Measurements from ENCODE around the gene DNAH10. TPM values are rescaled to one million over a fixed set of nuclear protein-coding genes. Genes with fewer than 3 reads are reported as not detected.

Gene DNAH10
- total and polyA plus RNA-seq, 2 of the 13 experiments (the other 11 are each of a cell fraction or from before 2014, with no cell fraction given) = 0.01 to 0.02 TPM

GRCh38 chr12:123903301-123904065 is 141.4 kb downstream of the DNAH10 start:
- Histone ChIP-seq H2AFZ (ENCODE audit: low read length) (no peak overlapping the region), H3K4me1 (ENCODE audit: insufficient read depth, low read length) (peaks cover 18% of the 10 kb centered on the region), H3K9me3 (ENCODE audit: low read length) (no peaks in the 10 kb centered on the region), H4K20me1 (ENCODE audit: insufficient read depth, low read length) (no peaks in the 10 kb centered on the region), H3K79me2 (ENCODE audit: insufficient read depth, low read length) (no peaks in the 10 kb centered on the region), H3K4me2 (ENCODE audit: low read depth, low read length) (no peak overlapping the region), H3K4me3 (replicated peaks in 1 of 3; ENCODE audit: insufficient read depth in 1 of 3, low read depth in 2 of 3, low read length in 3 of 3) (no peak overlapping the region), H3K9ac (ENCODE audit: insufficient read depth, low read depth, low read length) (no peak overlapping the region), H3K27me3 (ENCODE audit: control insufficient read depth in 1 of 2, insufficient read depth in 2 of 2, low read length in 2 of 2) (peaks cover 2 to 40% of the 10 kb centered on the region in 2 experiments; a peak in 4 of 5 replicates), H3K27ac (ENCODE audit: extremely low read length, insufficient read depth, low read length) (no peak overlapping the region), H3K36me3 (replicated peaks in 1 of 2; ENCODE audit: control insufficient read depth in 1 of 2, insufficient read depth in 2 of 2, low read length in 2 of 2) (no peaks in the 10 kb centered on the region)
- POLR2A ChIA-PET = no interaction called here
- 76% methylated on average over 6 of the region's 22 CpGs for WGBS (ENCODE audit: low lambda C conversion rate)
- DNase-seq (ENCODE audit: low spot score) = no peak
- CTCF ChIA-PET (ENCODE audit: low intra/inter-chr PET ratio, low total read pairs) = no interaction called here
- no peak for FAIRE-seq
- BruUV-seq (replicated peaks) = no TSS peak
- intact Hi-C loops (cut with micrococcal nuclease; ENCODE audit: unreplicated experiment) (no loop called here), in situ Hi-C loops (cut with HindIII; ENCODE audit: extremely low pct_ligation_motif_present, low pct_unique_long_range_greater_than_20kb) (no loop called here)
- TF ChIP-seq SKIL (CRISPR knock-in tag; IDR thresholded peaks at IDR 0.05; ENCODE audit: borderline replicate concordance) (no peak), YEATS4 (CRISPR knock-in tag; IDR thresholded peaks at IDR 0.05; ENCODE audit: borderline replicate concordance) (no peak), FOXM1 (CRISPR knock-in tag; IDR thresholded peaks at IDR 0.05) (no peak), ZNF772 (CRISPR knock-in tag; IDR thresholded peaks at IDR 0.05) (no peak), ZNF207 (IDR thresholded peaks at IDR 0.05; ENCODE audit: borderline replicate concordance) (no peak), STAG1 (CRISPR knock-in tag; IDR thresholded peaks at IDR 0.05) (no peak), KLF13 (CRISPR knock-in tag; IDR thresholded peaks at IDR 0.05) (no peak), ZNF468 (CRISPR knock-in tag; IDR thresholded peaks at IDR 0.05) (no peak), ZNF549 (CRISPR knock-in tag; IDR thresholded peaks at IDR 0.05) (no peak)
- no peak for ATAC-seq
